HEK293 (cell line): ENCODE measurements around the gene GMPR2.
A peak's percentile ranks its signal among the peaks of the same experiment; 100 is the strongest.

ENCODE experiments used
- FEZF1 ChIP-seq: fragments of 450-650 bp; formaldehyde crosslinking; IDR thresholded peaks from 2 replicates; pipeline ENCODE4 v1.5.1; 2016; ENCODE audit warnings: missing biosample characterization, missing genetic modification characterization
- GLI4 ChIP-seq: fragments of 450-650 bp; formaldehyde crosslinking; IDR thresholded peaks from 2 replicates; pipeline ENCODE4 v1.5.1; 2016; ENCODE audit warnings: missing biosample characterization, missing genetic modification characterization
- INSM2 ChIP-seq: fragments of 450-650 bp; formaldehyde crosslinking; IDR thresholded peaks from 2 replicates; pipeline ENCODE4 v1.5.1; 2016; ENCODE audit warnings: missing biosample characterization, missing genetic modification characterization
- PRDM2 ChIP-seq: fragments of 450-650 bp; formaldehyde crosslinking; IDR thresholded peaks from 2 replicates; pipeline ENCODE4 v1.5.1; 2016; ENCODE audit warnings: missing biosample characterization, missing genetic modification characterization, borderline replicate concordance
- WT1 ChIP-seq: fragments of 450-650 bp; formaldehyde crosslinking; IDR thresholded peaks from 2 replicates; pipeline ENCODE4 v1.5.1; 2016; ENCODE audit warnings: missing biosample characterization, missing genetic modification characterization
- ZBTB20 ChIP-seq: fragments of 450-650 bp; formaldehyde crosslinking; IDR thresholded peaks from 2 replicates; pipeline ENCODE4 v1.5.1; 2016; ENCODE audit warnings: missing biosample characterization, missing genetic modification characterization
- ZBTB6 ChIP-seq: fragments of 450-650 bp; formaldehyde crosslinking; IDR thresholded peaks from 2 replicates; pipeline ENCODE4 v1.5.1; 2017; ENCODE audit warnings: missing biosample characterization, missing genetic modification characterization
- ZFP37 ChIP-seq: fragments of 450-650 bp; formaldehyde crosslinking; IDR thresholded peaks from 2 replicates; pipeline ENCODE4 v1.5.1; 2016; ENCODE audit warnings: missing biosample characterization, missing genetic modification characterization
- ZFP69B ChIP-seq: fragments of 450-650 bp; formaldehyde crosslinking; IDR thresholded peaks from 2 replicates; pipeline ENCODE4 v1.5.1; 2016; ENCODE audit warnings: missing biosample characterization, missing genetic modification characterization
- ZNF146 ChIP-seq: fragments of 450-650 bp; formaldehyde crosslinking; IDR thresholded peaks from 2 replicates; pipeline ENCODE4 v1.5.1; 2016; ENCODE audit warnings: missing biosample characterization, missing genetic modification characterization
- ZNF148 ChIP-seq: fragments of 450-650 bp; formaldehyde crosslinking; IDR thresholded peaks from 2 replicates; pipeline ENCODE4 v1.5.0; 2017; ENCODE audit warnings: missing biosample characterization, missing genetic modification characterization, borderline replicate concordance
- ZNF2 ChIP-seq: fragments of 450-650 bp; formaldehyde crosslinking; IDR thresholded peaks from 2 replicates; pipeline ENCODE4 v1.5.1; 2016; ENCODE audit warnings: missing biosample characterization, missing genetic modification characterization
- ZNF302 ChIP-seq: fragments of 450-650 bp; formaldehyde crosslinking; IDR thresholded peaks from 2 replicates; pipeline ENCODE4 v1.5.1; 2016; ENCODE audit warnings: missing biosample characterization, missing genetic modification characterization, low read depth
- ZNF394 ChIP-seq: fragments of 450-650 bp; formaldehyde crosslinking; IDR thresholded peaks from 2 replicates; pipeline ENCODE4 v1.5.1; 2016; ENCODE audit warnings: missing biosample characterization, missing genetic modification characterization, mild to moderate bottlenecking, moderate library complexity, borderline replicate concordance
- ZNF510 ChIP-seq: fragments of 450-650 bp; formaldehyde crosslinking; IDR thresholded peaks from 2 replicates; pipeline ENCODE4 v1.5.1; 2018; ENCODE audit warnings: mild to moderate bottlenecking, missing genetic modification characterization, missing biosample characterization; ENCODE audit not compliant: insufficient replicate concordance
- ZNF558 ChIP-seq: fragments of 450-650 bp; formaldehyde crosslinking; IDR thresholded peaks from 2 replicates; pipeline ENCODE4 v1.5.1; 2016; ENCODE audit warnings: missing biosample characterization, missing genetic modification characterization
- ZNF610 ChIP-seq: fragments of 450-650 bp; formaldehyde crosslinking; IDR thresholded peaks from 2 replicates; pipeline ENCODE4 v1.5.1; 2016; ENCODE audit warnings: missing biosample characterization, missing genetic modification characterization, borderline replicate concordance
- ZNF658 ChIP-seq: fragments of 450-650 bp; formaldehyde crosslinking; IDR thresholded peaks from 2 replicates; pipeline ENCODE4; 2016; ENCODE audit warnings: missing biosample characterization, missing genetic modification characterization
- ZNF660 ChIP-seq: fragments of 450-650 bp; IDR thresholded peaks from 2 replicates; pipeline ENCODE4 v1.5.1; 2018; ENCODE audit warnings: missing biosample characterization, mild to moderate bottlenecking, missing genetic modification characterization
- TF ChIP-seq, protein P1 (sequence below): fragments of 450-650 bp; formaldehyde crosslinking; conservative IDR thresholded peaks from 2 replicates; pipeline ENCODE4 v1.5.1; 2016; ENCODE audit warnings: low read depth, missing biosample characterization, missing genetic modification characterization

The GMPR2 gene

GRCh38 chr14:24188251-24189058, 44.3 kb upstream of the GMPR2 start, which contains the start of gene IPO4 (continued):
- TF ChIP-seq PRDM2 (tag by site-specific recombination) = no peak
- peak; percentile 79; the same call in 1 of the 2 replicates for TF ChIP-seq ZFP37 (tag by site-specific recombination)
- TF ChIP-seq ZNF302 (tag by site-specific recombination) = no peak
- TF ChIP-seq, protein P1, sequence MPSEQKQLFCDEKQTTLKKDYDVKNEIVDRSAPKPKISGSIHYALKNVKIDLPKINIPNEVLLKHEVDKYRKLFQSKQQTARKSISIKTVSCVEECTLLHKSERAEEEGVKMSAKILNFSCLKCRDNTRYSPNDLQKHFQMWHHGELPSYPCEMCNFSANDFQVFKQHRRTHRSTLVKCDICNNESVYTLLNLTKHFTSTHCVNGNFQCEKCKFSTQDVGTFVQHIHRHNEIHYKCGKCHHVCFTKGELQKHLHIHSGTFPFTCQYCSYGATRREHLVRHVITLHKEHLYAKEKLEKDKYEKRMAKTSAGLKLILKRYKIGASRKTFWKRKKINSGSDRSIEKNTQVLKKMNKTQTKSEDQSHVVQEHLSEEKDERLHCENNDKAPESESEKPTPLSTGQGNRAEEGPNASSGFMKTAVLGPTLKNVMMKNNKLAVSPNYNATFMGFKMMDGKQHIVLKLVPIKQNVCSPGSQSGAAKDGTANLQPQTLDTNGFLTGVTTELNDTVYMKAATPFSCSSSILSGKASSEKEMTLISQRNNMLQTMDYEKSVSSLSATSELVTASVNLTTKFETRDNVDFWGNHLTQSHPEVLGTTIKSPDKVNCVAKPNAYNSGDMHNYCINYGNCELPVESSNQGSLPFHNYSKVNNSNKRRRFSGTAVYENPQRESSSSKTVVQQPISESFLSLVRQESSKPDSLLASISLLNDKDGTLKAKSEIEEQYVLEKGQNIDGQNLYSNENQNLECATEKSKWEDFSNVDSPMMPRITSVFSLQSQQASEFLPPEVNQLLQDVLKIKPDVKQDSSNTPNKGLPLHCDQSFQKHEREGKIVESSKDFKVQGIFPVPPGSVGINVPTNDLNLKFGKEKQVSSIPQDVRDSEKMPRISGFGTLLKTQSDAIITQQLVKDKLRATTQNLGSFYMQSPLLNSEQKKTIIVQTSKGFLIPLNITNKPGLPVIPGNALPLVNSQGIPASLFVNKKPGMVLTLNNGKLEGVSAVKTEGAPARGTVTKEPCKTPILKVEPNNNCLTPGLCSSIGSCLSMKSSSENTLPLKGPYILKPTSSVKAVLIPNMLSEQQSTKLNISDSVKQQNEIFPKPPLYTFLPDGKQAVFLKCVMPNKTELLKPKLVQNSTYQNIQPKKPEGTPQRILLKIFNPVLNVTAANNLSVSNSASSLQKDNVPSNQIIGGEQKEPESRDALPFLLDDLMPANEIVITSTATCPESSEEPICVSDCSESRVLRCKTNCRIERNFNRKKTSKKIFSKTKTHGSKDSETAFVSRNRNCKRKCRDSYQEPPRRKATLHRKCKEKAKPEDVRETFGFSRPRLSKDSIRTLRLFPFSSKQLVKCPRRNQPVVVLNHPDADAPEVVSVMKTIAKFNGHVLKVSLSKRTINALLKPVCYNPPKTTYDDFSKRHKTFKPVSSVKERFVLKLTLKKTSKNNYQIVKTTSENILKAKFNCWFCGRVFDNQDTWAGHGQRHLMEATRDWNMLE (tag by site-specific recombination) = peak; percentile 93
- TF ChIP-seq ZNF558 = 0 out of 2 replicates have a peak, but pooled peaks have one; percentile 50
- peak; percentile 55; the same call in 1 of the 2 replicates for TF ChIP-seq ZBTB20 (tag by site-specific recombination)
- TF ChIP-seq ZFP69B (tag by site-specific recombination) = peak; percentile 73; the same call in 1 of the 2 replicates
- peak; percentile 77; the same call in 1 of the 2 replicates for TF ChIP-seq ZNF394 (tag by site-specific recombination)
- peak; percentile 63; the same call in 1 of the 2 replicates for TF ChIP-seq GLI4
- TF ChIP-seq ZNF658 (tag by site-specific recombination) = no peak
- peak; percentile 88 for TF ChIP-seq ZNF146 (tag by site-specific recombination)
- TF ChIP-seq ZNF2 (tag by site-specific recombination) = peak; percentile 91
- peak; percentile 92; the same call in 1 of the 2 replicates for TF ChIP-seq ZNF148 (tag by site-specific recombination)
- TF ChIP-seq FEZF1 (tag by site-specific recombination) = 0 out of 2 replicates have a peak, but pooled peaks have one; percentile 27
- peak; percentile 98 for TF ChIP-seq ZNF660 (tag by site-specific recombination)
- peak; percentile 89 for TF ChIP-seq INSM2
- peak; percentile 72 for TF ChIP-seq WT1
- no peak for TF ChIP-seq ZNF510 (tag by site-specific recombination)
- TF ChIP-seq ZBTB6 (tag by site-specific recombination) = peak; percentile 91
- peak; percentile 83; the same call in 1 of the 2 replicates for TF ChIP-seq ZNF610
